GM10847 (cell line): ENCODE data around the gene DBNL.

Experiments
- POLR2A ChIP-seq: IDR thresholded peaks from 2 replicates; pipeline ENCODE4 v1.6.1; 2011; ENCODE audit not compliant: insufficient read length; ENCODE audit errors: extremely low read depth

DBNL gene

GRCh38 chr7:44093102-44093641 is 48.7 kb downstream of the DBNL start:
- no peak for TF ChIP-seq POLR2A

GRCh38 chr7:44094365-44094764 is 49.9 kb downstream of the DBNL start:
- no peak for TF ChIP-seq POLR2A

GRCh38 chr7:44094883-44095592 is 50.5 kb downstream of the DBNL start:
- no peak for TF ChIP-seq POLR2A

DNA sequence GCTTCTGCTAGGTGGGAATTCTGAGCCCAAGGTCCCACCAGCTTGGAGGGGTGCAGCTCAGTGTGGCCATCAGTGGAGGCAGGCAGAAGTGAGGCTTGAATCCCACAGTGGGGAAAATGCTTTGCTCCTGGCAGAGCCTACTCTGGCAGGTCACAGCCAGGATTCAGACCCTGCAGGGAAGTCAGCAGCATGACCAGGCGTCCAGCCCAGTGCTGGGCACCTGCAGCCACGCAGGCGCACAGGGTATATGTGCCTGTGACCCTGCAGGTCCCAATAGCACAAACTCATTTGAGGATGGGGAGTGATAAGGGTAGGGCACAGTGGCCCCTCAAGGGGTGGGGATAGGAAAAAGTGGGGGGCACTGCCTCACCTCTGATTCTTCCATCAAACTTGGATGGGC is 51.3 kb downstream of the DBNL start:
- TF ChIP-seq POLR2A: no peak

- TF ChIP-seq POLR2A: no peak
These were observed 51.9 kb downstream of the DBNL start for GRCh38 chr7:44096326-44096881.

- no peak for TF ChIP-seq POLR2A
These were observed 52.8 kb downstream of the DBNL start for GRCh38 chr7:44097064-44097932.

DNA sequence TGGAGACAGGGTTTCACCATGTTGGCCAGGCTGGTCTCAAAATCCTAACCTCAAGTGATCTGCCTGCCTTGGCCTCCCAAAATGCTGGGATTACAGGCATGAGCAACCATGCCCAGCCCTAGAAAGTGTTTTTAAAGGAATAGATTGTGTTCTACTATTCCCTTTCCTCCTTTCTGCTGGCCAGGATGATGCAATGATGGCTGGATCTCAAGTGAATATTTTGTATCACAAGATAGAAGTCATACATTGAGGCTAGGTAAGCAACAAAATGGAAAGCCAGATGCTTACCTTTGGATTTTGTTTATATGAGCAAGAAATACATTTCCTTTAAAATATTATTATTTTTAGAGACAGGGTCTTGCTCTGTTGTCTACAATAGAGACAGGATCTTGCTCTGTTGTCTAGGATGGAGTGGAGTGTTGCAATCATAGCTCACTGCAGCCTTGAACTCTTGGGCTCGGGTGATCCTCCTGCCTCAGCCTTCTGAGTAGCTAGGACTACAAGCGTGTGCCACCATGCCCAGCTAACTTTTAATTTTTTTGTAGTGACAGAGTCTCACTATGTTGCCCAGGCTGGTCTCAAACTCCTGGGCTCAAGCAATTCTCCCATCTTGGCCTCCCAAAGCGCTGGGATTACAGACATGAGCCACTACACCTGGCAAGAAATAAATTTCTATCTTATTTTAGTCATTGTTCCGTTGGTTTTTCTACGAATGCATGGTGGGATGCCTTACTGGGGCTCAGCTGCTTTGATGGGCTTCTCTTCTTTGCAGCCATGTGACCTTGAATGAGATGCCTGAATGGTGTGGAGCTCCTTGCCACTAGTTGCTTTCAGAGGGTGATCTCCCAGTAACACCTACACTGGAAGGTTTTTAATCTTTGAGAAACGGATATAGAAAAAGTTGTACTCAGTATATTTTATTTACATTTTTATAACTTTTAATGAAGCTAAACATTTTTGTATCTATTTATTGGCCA is 53.9 kb downstream of the DBNL start:
- TF ChIP-seq POLR2A: no peak

GRCh38 chr7:44099669-44100068 is 55.2 kb downstream of the DBNL start:
- no peak for TF ChIP-seq POLR2A

GRCh38 chr7:44100458-44101302 is 56.2 kb downstream of the DBNL start:
- no peak for TF ChIP-seq POLR2A

GRCh38 chr7:44101303-44101965 is 56.9 kb downstream of the DBNL start:
- no peak for TF ChIP-seq POLR2A

- TF ChIP-seq POLR2A: no peak
These were observed 57.7 kb downstream of the DBNL start for GRCh38 chr7:44101966-44102845.

DNA sequence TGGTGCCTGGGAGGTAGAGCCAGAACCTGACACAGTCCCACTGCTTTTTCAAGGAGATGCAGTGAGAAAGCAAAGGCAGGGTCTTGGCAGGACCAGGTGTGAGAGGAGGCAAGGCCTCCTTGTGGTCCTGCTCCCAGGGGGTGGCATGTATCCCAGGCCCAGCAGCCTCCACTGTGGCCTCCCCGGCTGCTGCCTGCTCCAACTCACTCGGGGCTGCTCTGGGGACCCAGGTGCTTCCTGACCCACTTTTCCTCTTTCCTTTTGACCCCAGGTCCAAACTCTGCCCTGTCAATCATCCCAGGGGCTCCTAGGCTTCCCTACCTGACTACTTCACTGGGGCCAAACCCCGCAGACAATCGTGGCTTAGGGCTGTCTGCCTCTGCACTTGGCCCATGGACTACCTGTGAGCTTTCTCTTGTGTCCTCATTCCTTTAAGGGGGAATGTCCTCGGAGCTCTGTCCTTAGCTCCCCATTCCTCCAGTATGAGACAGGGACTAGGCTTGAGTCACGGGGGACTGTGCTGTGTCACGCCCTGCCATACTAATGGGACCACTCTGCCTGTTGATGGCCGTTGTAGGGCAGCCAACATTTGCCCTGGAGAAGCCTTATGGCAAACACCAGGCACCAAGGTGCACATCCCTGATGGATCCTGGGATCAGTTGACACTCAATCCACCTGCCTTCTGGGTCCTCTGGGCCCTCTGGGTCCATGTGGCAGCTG is 58.5 kb downstream of the DBNL start:
- TF ChIP-seq POLR2A: no peak
